Tibial nerve (tissue), 4 donors: ENCODE measurements around the gene ZNF391. TPM values are rescaled to one million over a fixed set of nuclear protein-coding genes. Genes with fewer than 3 reads are reported as not detected.

Source experiments
- DNase-seq, 2 donors: peaks; one replicate each; pipeline ENCODE4 v3.0.0-alpha.2; 2019; ENCODE audit warnings: low spot score in 2 of 2
- H3K27ac ChIP-seq, 4 donors: fragments of 200-600 bp; sonication (generic) in 3 of 4; one replicate each; pipeline ENCODE4 v1.5.1; 2017 to 2019; ENCODE audit warnings: mild to moderate bottlenecking in 1 of 4
- H3K27me3 ChIP-seq, 2 donors: fragments of 200-600 bp; sonication (generic) in 1 of 2; one replicate each; pipeline versions ENCODE4 v1.5.1 to v1.6.0; 2017 to 2019
- H3K36me3 ChIP-seq, 3 donors: fragments of 200-600 bp; sonication (generic); one replicate each; pipeline ENCODE4 v1.5.1; 2018 to 2019
- H3K4me1 ChIP-seq, 4 donors: fragments of 200-600 bp; sonication (generic) in 3 of 4; one replicate each; pipeline ENCODE4 v1.5.1; 2017 to 2019
- H3K4me3 ChIP-seq, 4 donors: fragments of 200-600 bp; sonication (generic) in 3 of 4; one replicate each; pipeline ENCODE4 v1.5.1; 2017 to 2019; ENCODE audit warnings: mild to moderate bottlenecking in 1 of 4, moderate library complexity in 1 of 4
- H3K9me3 ChIP-seq, 4 donors: fragments of 200-600 bp; sonication (generic) in 3 of 4; one replicate each; pipeline ENCODE4 v1.5.1; 2017 to 2019
- CTCF ChIP-seq, 5 experiments: fragments of 200-600 bp in 3 of 5; fragments of 450-650 bp in 2 of 5; sonication (generic) in 3 of 5; IDR thresholded peaks; one replicate each; pipeline ENCODE4 v1.5.1; 2016 to 2019; ENCODE audit warnings: antibody characterized with exemption in 5 of 5, mild to moderate bottlenecking in 3 of 5, moderate library complexity in 2 of 5
- EP300 ChIP-seq, 2 donors: sonication (generic); formaldehyde crosslinking; IDR thresholded peaks; one replicate each; pipeline ENCODE4 v1.6.1; 2017; ENCODE audit warnings: antibody characterized with exemption in 2 of 2, mild to moderate bottlenecking in 1 of 2
- POLR2A ChIP-seq, 2 donors: fragments of 450-650 bp; IDR thresholded peaks; one replicate each; pipeline ENCODE4 v1.6.1; 2017; ENCODE audit warnings: antibody characterized with exemption in 2 of 2, mild to moderate bottlenecking in 2 of 2, moderate library complexity in 2 of 2
- WGBS, 2 donors: methylation state at CpG; one replicate each; pipeline ENCODE4 v1.1.5; 2018; 5-methylcytosine and 5-hydroxymethylcytosine counted together
- small RNA-seq: library from RNA; depleted of rRNA; stranded (forward); fragments of <200 nt; gene quantifications from one replicate; pipeline ENCODE3, GENCODE V24; 2016
- total RNA-seq, 4 donors: library from RNA; depleted of rRNA; stranded (reverse); fragments of >200 nt; gene quantifications; one replicate each; pipeline ENCODE4 v1.1.0, GENCODE V29; 2016

The ZNF391 gene
- total RNA-seq, 4 donors from 2014 or later, result 2.4 to 3.7 (median 3.3) TPM

GRCh38 chr6:27451660-27452390 lies 63.3 kb downstream of the ZNF391 start:
- Histone ChIP-seq H3K4me1 (no peaks in the 10 kb centered on the region), H3K4me3 (no peak overlapping the region), H3K27ac (no peak overlapping the region), H3K27me3 (no peaks in the 10 kb centered on the region), H3K9me3 (peaks cover 3 to 92% (median 42%) of the 10 kb centered on the region in 4 donors), H3K36me3 (peaks cover 21 to 100% (median 44%) of the 10 kb centered on the region in 3 donors)
- WGBS, 2 donors, result 98% methylated on average over 9 of the region's 9 CpGs
- no peak for TF ChIP-seq POLR2A (IDR thresholded peaks at IDR 0.05)
- TF ChIP-seq CTCF (IDR thresholded peaks at IDR 0.05), result no peak
- DNase-seq, result no peak

- Histone ChIP-seq H3K9me3 (peaks cover 3 to 89% (median 40%) of the 10 kb centered on the region in 4 donors), H3K36me3 (peaks cover 21 to 100% (median 49%) of the 10 kb centered on the region in 3 donors)
These were observed 63.9 kb downstream of the ZNF391 start for GRCh38 chr6:27452496-27452897.

More at GRCh38 chr6:27452496-27452897, 63.9 kb downstream of the ZNF391 start:
- no peak overlapping the region for H3K4me3 ChIP-seq
- H3K27me3 ChIP-seq, result no peaks in the 10 kb centered on the region
- TF ChIP-seq EP300 (IDR thresholded peaks at IDR 0.05), result no peak
- no peak for TF ChIP-seq CTCF (IDR thresholded peaks at IDR 0.05)
- no peak for TF ChIP-seq POLR2A (IDR thresholded peaks at IDR 0.05)
- WGBS, 2 donors, result 96 to 97% methylated on average over 3 of the region's 3 CpGs
- H3K4me1 ChIP-seq, result no peaks in the 10 kb centered on the region
- no peak overlapping the region for H3K27ac ChIP-seq
- DNase-seq, result no peak

Small RNAs within 50 kb of the gene (small RNA-seq; reads per million reads assigned to genes)
- gene MCFD2P1, result not detected

Other genes starting within 250 kb of the ZNF391 start
- gene PRSS16, start 141.1 kb upstream of the ZNF391 start, total RNA-seq, result not detected
- not detected for gene POM121L2, start 76.5 kb upstream of the ZNF391 start, total RNA-seq
- gene ZNF184, start 84.3 kb downstream of the ZNF391 start, total RNA-seq, result 10 to 100 TPM in 2 of 4 donors, 1 to 10 TPM in 2; 6.1 to 10.7 (median 8.9) TPM